ENCODE measurements around the gene LAD1.

DNA sequence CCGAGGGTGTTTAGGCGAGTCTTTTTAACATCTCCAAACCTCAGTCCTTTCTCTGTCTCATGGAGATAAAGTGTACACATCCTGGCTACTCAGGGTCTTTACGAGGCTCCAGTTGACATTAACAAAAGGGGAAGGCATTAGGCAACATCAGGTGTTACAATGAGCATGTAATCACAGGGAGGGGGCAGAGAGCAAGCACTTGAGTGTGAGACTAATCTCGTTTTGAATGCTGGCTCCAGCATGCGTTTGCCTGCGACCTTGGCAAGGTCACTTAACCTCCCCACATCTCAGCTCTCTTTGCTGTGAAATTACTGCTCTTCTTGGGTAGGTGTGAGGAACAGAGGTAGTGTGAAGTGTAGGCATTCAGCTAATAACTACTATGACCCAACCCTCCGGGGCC, 24.8 kb downstream of the LAD1 start:
- TF ChIP-seq MLX (CRISPR knock-in tag; conservative IDR thresholded peaks at IDR 0.05) (no peak), NFYB (IDR thresholded peaks at IDR 0.05; ENCODE audit: extremely low read depth, insufficient read length) (no peak), POLR2AphosphoS5 (IDR thresholded peaks at IDR 0.05; ENCODE audit: control insufficient read depth, insufficient read depth, low read depth, low read length) (no peak), EP300 (IDR thresholded peaks at IDR 0.05; ENCODE audit: low read length) (no peak), USF2 (CRISPR knock-in tag; IDR thresholded peaks at IDR 0.05) (no peak)
- TF ChIP-seq, protein P1, sequence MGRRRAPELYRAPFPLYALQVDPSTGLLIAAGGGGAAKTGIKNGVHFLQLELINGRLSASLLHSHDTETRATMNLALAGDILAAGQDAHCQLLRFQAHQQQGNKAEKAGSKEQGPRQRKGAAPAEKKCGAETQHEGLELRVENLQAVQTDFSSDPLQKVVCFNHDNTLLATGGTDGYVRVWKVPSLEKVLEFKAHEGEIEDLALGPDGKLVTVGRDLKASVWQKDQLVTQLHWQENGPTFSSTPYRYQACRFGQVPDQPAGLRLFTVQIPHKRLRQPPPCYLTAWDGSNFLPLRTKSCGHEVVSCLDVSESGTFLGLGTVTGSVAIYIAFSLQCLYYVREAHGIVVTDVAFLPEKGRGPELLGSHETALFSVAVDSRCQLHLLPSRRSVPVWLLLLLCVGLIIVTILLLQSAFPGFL (CRISPR knock-in tag; IDR thresholded peaks at IDR 0.05) = no peak

Measured in K562 (cell line).